Smooth muscle cell of the brain vasculature (primary cell): ENCODE results near the gene KCTD11.
A peak's percentile ranks its signal among the peaks of the same experiment; 100 is the strongest.

Source experiments
- DNase-seq: peaks from one replicate; pipeline ENCODE4 v3.0.0-alpha.2; 2012; ENCODE audit warnings: low read depth, low spot score

Gene KCTD11

DNA sequence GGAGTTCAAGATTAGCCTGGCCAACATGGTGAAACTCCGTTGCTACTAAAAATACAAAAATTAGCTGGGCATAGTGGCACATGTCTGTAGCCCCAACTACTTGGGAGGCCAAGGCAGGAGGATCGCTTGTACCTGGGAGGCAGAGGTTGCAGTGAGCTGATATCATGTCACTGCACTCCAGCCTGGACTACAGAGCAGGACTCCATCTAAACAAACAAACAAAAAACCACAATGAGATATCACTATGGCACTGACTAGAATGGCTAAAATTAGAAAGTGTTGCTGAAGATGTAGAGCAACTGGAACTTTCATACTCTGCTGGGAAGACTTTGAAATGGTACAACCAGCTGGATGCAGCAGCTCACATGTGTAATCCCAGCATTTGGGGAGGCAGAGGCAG lies 22.4 kb downstream of the KCTD11 start:
- DNase-seq = no peak

DNA sequence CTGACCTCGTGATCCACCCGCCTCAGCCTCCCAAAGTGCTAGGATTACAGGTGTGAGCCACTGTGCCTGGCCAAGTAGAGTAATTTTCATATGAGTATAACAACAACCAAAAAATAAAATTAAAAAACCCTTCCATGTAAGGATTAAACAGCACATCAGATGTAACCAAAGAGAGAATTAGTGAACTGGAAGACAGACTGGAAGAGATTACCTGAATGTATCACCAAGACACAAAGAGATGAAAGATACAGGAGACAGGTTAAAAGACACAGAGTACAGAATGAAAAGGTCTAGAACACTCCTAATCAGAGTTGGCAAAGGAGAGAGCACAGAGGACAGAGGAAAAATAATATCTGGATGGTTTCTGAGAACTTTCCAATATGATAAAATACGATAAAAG lies 27.2 kb downstream of the KCTD11 start:
- no peak for DNase-seq

DNA sequence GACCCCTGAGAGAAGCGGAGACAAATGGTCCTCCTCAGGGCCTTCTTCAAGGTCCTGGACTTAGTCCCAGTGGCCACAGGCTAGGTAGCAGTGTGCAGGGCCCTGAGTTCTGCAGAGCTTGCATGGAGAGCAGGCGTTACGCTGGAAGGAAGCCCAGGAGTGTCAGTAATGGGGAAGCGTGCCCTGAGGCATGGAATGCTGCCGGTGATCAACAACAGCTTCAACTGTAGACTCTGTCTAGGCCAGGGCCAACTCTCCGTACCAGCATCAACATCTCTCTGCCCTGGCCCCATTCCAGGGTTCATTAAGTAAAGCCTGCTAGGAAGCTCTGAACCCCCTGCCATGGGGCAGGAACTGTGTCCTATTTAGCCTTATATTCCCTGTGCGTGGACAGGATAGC lies 28.4 kb downstream of the KCTD11 start:
- no peak for DNase-seq

DNA sequence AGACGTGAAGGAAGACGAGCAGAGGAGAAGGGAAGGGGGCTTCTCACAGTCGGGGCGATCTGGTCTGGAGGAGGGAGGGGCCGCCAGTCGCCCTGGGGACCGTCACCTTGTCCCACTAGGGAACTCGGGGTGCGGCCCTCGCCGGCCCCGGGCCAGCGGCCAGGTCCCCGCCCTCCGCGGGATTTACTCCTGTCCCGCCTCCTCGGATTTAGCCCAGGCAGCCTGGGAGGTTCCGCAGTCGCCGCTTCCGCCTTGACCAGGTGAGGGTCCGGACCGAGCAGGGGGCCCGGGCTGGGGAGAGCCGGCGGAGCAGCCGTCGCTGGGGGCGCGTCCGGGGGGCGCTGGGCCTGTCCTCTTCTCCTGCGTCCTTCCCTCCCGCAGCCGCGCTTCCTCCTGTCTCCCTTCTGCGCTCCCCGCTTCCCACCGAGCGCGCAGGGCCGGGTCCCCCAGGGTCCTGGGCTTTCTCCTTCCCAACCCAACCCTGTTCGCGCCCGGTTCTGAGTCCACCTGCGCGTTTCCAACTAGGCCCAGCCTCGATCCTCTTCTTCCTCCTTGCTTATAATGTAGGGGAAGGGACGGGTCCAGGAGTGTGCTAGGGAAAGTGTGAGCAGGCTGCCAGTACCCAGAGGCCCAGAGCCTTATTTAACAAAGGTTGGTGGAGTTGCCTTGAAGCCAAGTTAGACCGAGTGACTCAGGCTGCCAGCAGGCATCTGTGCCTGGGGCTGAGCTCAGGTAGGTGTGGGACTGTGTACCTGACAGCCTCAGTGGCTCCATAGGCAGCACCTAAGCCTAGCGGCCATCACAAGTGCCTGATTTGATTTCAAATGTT lies 29.1 kb downstream of the KCTD11 start, which contains the start of gene TNK1:
TSS of gene TNK1 (plus strand) at position 235 of the 829 bp plus-strand sequence. CDS start 1,838 bp downstream, outside the sequence.
- DNase-seq = no peak

DNA sequence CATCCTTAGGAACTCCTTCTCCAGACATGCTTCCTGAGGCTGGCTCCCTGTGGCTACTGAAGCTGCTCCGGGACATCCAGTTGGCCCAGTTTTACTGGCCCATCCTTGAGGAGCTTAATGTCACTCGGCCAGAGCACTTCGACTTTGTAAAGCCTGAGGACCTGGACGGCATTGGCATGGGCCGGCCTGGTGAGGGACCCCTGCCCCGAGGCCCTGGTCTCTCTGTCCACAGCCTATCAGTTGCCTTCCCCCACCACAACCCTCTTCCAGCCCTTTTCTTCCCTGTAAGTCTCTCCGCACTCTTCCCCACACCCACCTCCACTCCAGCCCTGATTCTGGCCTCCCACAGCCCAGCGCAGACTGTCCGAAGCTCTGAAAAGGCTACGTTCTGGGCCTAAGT lies 30.9 kb downstream of the KCTD11 start:
- DNase-seq = no peak

DNA sequence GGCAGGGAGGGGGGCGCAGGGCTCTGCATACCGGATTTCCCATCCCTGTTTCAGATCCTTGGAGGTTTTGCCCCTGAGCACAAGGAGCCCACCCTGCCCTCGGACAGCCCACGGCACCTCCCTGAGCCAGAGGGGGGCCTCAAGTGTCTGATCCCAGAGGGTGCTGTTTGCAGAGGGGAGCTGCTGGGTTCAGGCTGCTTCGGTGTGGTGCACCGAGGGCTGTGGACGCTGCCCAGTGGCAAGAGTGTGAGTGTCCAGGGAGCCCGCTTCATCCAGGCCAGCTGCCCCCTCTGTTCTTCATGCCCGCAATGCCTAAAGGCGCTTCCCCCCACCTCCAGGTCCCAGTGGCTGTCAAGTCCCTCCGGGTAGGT lies 31.4 kb downstream of the KCTD11 start:
- DNase-seq = no peak

DNA sequence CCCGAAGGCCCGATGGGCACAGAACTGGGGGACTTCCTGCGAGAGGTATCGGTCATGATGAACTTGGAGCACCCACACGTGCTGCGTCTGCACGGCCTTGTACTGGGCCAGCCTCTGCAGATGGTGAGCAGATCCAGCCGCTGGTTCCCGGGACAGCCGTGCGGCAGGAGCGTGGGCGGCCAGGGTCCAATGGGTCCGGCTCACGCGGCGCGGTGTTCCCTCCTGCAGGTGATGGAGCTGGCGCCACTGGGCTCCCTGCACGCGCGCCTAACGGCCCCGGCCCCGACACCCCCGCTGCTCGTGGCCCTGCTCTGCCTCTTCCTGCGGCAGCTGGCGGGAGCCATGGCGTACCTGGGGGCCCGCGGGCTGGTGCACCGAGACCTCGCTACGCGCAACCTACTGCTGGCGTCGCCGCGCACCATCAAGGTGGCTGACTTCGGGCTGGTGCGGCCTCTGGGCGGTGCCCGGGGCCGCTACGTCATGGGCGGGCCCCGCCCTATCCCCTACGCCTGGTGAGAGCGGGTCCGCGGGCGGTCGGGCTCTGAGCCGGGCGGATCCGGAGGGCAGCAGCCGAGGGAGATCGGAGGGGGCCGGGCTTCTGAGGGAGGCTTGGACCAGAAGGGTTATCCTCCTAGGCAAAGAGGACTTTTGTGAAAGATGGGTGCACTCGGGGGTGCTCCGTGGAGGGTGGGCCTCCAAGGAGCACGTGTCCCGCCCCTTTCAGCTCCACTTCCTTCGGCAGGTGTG lies 32.0 kb downstream of the KCTD11 start:
- no peak for DNase-seq

DNA sequence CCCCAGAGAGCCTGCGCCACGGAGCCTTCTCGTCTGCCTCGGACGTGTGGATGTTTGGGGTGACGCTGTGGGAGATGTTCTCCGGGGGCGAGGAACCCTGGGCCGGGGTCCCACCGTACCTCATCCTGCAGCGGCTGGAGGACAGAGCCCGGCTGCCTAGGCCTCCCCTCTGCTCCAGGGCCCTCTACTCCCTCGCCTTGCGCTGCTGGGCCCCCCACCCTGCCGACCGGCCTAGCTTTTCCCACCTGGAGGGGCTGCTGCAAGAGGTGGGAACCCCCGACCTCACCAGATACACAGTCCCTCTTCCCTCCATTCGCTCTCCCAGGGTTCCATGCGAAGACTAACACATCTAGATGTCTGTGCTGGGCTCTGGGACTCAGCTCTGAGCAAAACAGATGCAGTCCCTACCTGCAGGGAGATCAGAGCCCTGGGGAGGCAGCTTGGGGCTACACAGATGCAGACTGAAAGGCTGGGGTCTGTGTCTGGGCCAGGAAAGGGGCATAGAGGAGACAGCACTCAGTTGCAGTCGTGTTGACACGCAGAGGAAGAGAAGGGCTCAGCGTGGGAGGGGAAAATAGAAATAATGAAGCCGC lies 32.6 kb downstream of the KCTD11 start:
- no peak for DNase-seq

DNA sequence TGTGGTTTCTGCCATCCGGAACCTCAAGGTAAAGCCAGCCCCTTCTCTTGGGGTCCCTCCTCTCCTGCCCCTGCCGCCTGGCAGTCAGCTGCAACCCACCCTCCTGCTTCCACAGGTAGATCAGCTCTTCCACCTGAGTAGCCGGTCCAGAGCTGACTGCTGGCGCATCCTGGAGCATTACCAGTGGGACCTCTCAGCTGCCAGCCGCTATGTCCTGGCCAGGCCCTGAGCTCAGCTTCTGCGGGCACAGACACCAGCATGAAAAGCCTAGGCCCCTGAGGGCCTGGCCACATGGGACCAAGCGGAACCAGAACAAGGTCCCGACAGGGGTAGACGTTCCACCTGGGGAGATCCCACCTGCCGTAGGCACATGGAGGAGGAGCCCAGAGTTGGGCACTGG lies 36.9 kb downstream of the KCTD11 start:
- DNase-seq = no peak

DNA sequence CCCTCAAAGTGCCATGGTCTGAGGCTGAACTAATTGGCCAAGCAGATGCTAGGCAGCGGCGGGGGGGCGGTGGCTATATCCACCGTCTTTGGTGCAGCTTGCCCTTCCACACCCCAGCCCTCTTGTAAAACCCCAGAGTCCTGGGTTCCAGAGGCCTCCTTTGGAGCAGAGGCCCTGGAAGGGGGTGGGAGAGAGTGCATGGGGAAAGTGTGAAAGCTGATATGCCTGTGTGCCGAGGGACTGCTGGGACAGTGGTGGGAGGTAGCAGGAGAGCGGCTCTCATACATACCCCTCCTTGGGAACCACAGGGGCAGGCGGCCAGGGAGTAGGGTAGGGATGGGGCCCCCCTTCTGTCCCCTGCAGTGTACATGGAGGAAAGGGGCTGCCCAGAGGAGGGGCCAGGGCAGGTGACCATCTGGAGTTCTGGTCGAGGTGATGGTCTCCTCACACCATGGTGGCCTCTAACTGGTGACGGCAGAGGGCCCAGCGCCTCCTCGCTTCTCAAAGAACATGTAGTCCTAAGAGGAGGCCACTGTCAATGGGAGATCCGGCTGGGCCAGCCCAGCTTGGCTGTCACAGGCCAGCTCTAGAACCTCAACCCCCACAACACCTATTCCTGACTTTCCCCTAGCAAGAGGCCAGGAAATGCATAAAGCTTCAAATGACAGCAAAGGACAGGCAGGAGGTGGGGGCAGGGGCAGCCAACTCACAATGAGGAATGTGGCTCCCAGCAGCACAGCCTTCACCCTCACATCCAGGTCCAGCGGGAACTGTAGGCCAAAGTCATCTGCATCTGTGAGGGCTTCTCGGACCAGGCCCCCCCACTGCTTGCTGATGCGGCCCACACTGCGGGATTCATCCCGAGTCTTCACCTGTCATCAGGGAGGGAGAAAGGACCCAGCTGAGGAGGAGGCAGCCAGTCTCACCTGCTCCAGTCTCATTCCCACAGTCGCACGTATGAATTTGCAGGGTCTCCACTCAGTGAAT lies 38.3 kb downstream of the KCTD11 start:
- no peak for DNase-seq

DNA sequence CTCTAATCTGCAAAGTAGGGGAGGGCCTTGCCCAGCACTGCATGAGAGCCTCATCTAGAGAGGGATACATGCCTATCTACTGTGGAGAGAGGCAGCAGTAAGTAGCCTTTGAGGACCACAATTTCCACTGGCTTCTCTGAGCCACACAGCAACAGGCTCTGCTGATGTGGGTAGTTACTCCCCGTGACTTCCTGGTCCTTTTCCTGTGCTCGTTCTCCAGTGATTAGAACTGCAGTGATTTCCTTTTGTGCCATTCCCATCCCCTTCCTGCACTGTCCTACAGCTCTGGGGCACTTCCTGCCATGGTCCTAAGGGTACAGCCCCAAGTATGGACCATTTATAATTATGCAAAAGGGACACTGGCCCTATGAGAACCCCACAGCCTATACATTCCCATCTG lies 39.3 kb downstream of the KCTD11 start:
- no peak for DNase-seq

DNA sequence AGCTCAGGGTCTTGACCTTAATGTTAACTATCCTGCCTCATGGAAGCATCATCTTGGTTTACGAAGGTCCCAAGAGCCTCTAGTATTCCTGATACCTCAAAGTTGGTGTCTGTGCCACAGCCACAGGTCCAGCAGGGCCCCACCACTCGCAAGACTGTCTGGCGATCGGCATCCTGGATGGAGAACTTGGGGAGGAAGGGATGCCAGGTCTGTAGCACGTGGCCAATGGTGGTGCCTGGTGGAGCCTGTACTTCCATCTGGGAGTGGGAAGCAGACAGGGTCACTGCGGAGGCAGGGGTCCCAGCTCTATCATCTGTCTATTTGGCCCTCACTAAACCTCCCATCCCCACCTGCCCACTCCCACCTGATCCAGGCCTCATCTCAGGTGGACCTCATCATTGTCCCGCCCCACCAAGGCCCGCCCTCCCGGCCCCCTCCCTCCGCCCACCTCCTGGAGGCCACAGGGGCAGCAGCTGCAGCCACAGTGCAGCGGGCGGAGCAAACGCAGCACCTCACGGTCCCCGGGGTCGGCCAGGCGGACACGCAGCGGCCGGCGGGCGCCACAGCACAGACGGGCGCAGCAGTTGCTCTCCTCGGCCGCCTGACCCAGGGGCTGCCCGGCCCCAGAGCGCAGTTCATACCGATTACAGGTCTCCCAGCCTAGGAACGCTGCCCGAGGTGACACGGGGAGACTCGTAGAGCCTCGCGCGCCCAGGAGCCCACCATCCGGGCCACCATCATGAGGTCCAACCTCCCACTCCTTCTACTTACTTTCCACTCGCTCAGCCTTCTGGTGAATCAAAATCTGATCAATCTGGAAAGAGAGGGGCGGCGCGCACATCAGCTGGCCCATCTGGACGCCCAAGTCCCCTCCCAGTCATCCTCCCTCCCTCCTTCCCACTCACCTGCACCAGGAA lies 41.0 kb downstream of the KCTD11 start:
- no peak for DNase-seq

DNA sequence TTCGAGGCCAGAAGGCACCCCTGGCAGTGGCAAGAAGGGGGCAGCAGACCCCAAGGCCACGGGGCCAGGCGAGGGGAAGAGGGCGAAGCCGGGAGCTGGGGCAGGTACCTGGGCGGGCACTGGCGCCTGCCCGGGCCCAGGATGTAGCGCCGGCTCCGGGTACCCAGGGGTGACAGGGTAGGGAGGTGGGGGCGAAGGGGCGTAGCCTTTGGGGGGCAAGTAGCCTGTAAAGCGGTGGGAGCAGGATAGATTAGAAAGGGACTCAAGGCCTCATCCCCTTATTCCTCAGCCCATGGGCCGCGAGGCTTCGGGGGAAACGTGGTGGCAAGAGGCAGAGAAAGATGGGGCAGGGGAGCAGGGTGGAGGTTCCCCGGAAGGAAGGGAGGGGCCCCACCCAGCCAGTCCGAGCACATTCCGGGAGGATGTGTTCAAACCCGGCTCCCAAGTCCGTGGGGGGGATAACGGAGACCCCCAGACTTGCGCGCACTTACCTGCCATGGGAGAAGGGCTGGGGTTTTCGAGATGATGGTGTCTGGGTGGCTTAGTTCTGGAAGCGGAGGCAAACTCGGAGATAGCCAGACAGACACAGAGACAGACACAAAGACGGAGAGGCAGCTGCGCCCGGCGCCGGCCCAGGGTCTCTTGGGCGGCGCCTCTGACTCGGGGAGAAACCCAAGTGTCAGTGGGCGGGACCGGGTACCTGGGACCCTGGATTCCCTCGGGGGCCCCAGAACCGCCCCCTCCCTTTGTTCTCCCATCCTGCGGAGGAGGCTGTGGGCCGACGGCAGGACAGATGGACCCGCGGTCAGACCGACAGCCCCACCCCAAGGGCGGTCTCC lies 41.9 kb downstream of the KCTD11 start:
- DNase-seq = no peak

DNA sequence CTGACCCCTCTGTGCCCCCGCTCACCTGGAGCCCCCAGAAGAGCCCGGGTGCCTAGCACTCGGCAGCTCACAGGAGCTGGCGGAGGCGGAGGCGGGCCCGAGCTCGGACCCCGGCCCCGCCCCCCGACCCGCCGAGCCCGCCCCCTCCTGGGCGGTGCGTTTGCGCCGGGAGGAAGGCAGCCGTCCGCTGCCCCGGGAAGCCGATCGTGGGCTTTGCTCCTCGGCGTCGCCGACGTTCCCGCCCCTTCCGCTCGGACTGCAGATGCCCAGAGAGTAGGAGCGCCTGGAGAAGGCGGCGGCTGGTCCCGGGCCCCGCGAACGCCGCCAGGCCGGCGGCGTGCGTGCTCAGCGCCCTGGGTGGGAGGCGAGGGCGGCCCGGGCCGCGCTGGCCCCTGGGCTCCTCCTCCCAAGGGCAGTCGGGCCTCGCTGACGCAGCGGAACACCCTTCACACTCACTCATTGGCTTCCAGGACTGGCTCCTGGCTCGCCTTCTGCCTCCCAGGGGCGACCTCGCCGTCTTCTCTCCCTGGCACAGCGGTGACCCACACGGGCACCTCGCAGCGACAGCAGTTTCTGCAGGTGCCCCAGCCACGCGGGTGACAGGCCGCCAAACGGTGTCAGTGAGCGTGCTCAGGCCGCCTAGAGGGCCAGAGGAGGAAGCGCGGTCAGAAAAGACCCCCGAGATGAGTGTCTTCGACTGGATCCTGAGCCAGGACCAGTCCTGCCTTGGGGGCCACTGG lies 42.7 kb downstream of the KCTD11 start, which contains the start of gene PLSCR3:
TSS of gene PLSCR3 (minus strand) at position 74 of the 740 bp plus-strand sequence. CDS start 415 bp downstream, outside the sequence.
- DNase-seq = peak; percentile 52

DNA sequence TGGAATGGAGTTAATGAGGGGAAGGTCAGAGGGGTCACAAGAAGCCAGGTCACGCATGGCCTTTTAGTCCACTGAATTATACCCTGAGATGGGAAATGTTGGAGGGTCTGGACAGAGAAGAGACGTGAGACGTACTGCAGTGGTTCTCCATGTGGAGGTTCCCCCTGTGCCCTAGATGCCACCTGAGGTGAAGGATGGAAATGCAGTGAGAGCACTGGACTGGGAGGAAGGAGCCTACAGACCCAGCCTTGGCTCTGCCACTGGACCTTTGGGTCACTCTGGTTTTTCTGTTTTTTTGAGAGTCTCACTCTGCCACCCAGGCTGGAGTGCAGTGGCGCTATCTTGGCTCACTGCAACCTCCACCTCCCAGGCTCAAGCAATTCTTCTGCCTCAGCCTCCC lies 44.2 kb downstream of the KCTD11 start:
- no peak for DNase-seq

DNA sequence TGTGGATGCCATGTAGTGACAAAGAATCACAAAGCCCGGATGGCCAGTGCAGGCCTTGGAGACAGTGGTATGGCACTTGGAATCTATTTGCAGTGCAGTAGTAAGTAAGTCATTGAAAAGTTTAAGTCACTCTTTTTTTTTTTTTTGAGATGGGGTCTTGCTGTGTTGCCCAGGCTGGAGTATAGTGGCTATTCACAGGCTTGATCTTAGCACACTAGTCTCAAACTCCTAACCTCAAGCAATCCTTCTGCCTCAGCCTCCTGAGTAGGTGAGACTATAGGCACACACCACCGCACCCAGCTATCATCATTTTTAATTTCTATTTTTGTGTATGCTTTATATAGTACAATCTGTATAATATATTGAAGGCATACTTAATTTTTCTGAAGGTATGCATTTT lies 46.6 kb downstream of the KCTD11 start:
- no peak for DNase-seq

DNA sequence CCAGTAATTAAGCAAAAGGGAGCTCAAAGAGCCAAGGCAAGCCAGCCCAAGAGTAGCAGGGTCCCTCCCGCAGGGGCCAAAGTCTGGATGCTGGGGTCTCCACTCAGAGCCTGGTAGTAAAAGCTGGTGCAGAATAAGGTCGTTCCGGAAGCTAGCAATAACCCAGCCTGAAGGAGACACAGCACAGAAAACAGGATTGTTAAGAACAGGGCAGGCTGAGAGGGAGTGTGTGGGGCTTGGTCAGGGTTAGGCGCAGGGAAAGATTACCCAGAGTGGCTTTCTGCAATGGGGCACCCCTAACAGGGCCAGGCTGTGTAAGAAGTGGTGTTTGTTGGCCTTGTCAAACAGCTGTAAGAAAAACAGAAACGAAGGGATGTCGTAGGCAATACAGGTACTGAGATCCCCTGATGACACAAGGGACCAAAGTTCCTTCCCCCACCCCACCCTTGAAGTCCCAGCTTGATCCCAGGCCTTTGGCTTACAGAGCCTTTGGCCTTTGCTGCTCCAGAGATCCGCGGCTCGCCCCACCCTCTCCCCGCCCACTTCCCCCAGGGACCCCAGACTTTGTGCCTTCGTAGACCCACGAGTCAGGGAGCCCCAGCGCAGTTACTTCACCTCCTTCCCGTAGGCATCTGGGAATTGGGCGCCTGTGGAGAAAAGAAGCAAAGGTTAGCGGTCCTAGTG lies 51.2 kb downstream of the KCTD11 start:
- DNase-seq = no peak

DNA sequence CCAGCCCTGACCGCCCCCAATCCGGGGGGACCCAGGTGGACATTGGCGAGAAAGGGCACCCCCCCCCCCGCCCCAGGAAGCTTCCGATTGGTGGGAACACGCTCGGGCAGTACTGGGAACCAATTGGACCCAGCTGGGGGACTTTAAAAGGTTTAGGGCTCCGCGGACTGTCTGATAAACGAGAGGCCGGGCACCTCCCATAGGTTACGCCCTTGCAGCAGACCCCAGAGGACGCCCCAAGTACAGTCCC lies 51.7 kb downstream of the KCTD11 start:
- no peak for DNase-seq
